CD4-positive, alpha-beta memory T cell (primary cell): Measurements from ENCODE around the gene NKAIN2. TPM values are rescaled to one million over a fixed set of nuclear protein-coding genes. Genes with fewer than 3 reads are reported as not detected.

ENCODE experiments used
- CTCF ChIA-PET: fragments of 350-600 bp; sonication (Branson Sonifier 250); formaldehyde crosslinking; loops from one replicate; lab custom pipeline; 2021; ENCODE audit warnings: inconsistent platforms; ENCODE audit not compliant: partially characterized antibody; lab: Charles Lee
- POLR2A ChIA-PET: fragments of 350-600 bp; sonication (Branson Sonifier 250); formaldehyde crosslinking; loops from one replicate; lab custom pipeline; 2021; ENCODE audit not compliant: partially characterized antibody; lab: Charles Lee
- DNase-seq, 5 donors: peaks; one replicate each; pipeline versions ENCODE4 v3.0.0 to v3.0.0-alpha.2; 2020 to 2022; ENCODE audit warnings: mixed read lengths in 1 of 5
- H3K27ac ChIP-seq: one replicate; pipeline ENCODE4 v1.7.0; 2013; ENCODE audit warnings: low read depth, low read length
- H3K27me3 ChIP-seq: 2 replicates; pipeline ENCODE4 v1.7.0; 2013; ENCODE audit warnings: mild to moderate bottlenecking, low read length, moderate library complexity; ENCODE audit not compliant: insufficient read depth
- H3K36me3 ChIP-seq: 2 replicates; pipeline ENCODE4 v1.7.0; 2013; ENCODE audit warnings: mild to moderate bottlenecking, low read length, moderate library complexity; ENCODE audit not compliant: insufficient read depth
- H3K4me1 ChIP-seq: 2 replicates; pipeline ENCODE4 v1.7.0; 2013; ENCODE audit warnings: mild to moderate bottlenecking, low read length, moderate library complexity; ENCODE audit not compliant: insufficient read depth
- H3K4me3 ChIP-seq, 2 donors: one replicate each; pipeline ENCODE4 v1.7.0; 2013; ENCODE audit warnings: low read length in 2 of 2, mild to moderate bottlenecking in 1 of 2
- H3K9me3 ChIP-seq, 2 donors: one replicate each; pipeline ENCODE4 v1.7.0; 2013; ENCODE audit warnings: low read length in 2 of 2, control low read depth in 1 of 2; ENCODE audit not compliant: control insufficient read depth in 1 of 2
- H3K27ac Mint-ChIP-seq, 7 donors: one replicate each; pipeline ENCODE4 v1.8.0; 2020 to 2021; ENCODE audit warnings: mixed read lengths in 7 of 7, mild to moderate bottlenecking in 6 of 7, inconsistent platforms in 3 of 7, moderate library complexity in 3 of 7
- H3K27me3 Mint-ChIP-seq, 2 donors: one replicate each; pipeline ENCODE4 v1.8.0; 2020 to 2021; ENCODE audit warnings: mixed read lengths in 2 of 2
- H3K36me3 Mint-ChIP-seq, 2 donors: one replicate each; pipeline ENCODE4 v1.8.0; 2020 to 2021; ENCODE audit warnings: mixed read lengths in 2 of 2, inconsistent platforms in 1 of 2, mild to moderate bottlenecking in 1 of 2
- H3K4me1 Mint-ChIP-seq, 4 donors: one replicate each; pipeline ENCODE4 v1.8.0; 2020 to 2021; ENCODE audit warnings: mixed read lengths in 4 of 4, mild to moderate bottlenecking in 1 of 4
- H3K4me3 Mint-ChIP-seq, 8 donors: one replicate each; pipeline ENCODE4 v1.8.0; 2020 to 2021; ENCODE audit warnings: mixed read lengths in 8 of 8, mild to moderate bottlenecking in 7 of 8, moderate library complexity in 6 of 8, inconsistent platforms in 3 of 8
- H3K9me3 Mint-ChIP-seq, 8 donors: one replicate each; pipeline ENCODE4 v1.8.0; 2020 to 2021; ENCODE audit warnings: mixed read lengths in 8 of 8, mild to moderate bottlenecking in 5 of 8, inconsistent platforms in 3 of 8, moderate library complexity in 1 of 8
- intact Hi-C: fragments of 100-400 bp; cut with micrococcal nuclease; formaldehyde crosslinking; loops from one replicate; pipeline ENCODE4 v1.15.1; 2023
- polyA plus RNA-seq, 2 donors: library from polyadenylated mRNA; unstranded; fragments of 300-500 nt; fragmentation: Illumina TruSeq; gene quantifications; one replicate each; pipeline ENCODE4 v1.2.3, GENCODE V29; 2021
- total RNA-seq, 2 experiments: library from RNA; stranded (reverse); gene quantifications; one replicate each; pipeline ENCODE4 v1.2.3, GENCODE V29; 2021

NKAIN2 gene
- total and polyA plus RNA-seq, 4 experiments from 2014 or later, result not detected

- Mint-ChIP-seq H3K27me3 (peaks cover 17 to 26% of the 10 kb centered on the region in 2 donors), H3K36me3 (no peaks in the 10 kb centered on the region), H3K27ac (no peak overlapping the region), H3K4me3 (no peak overlapping the region), H3K4me1 (peaks cover 2 to 15% (median 9%) of the 10 kb centered on the region in 4 donors), H3K9me3 (peaks cover 0 to 4% (median 0%) of the 10 kb centered on the region in 8 donors)
- H3K27ac ChIP-seq, result no peak overlapping the region
- DNase-seq, result no peak
- H3K4me3 ChIP-seq, result no peak overlapping the region
- peaks cover 3% of the 10 kb centered on the region for H3K4me1 ChIP-seq
- H3K27me3 ChIP-seq, result peaks cover 12% of the 10 kb centered on the region
- no peaks in the 10 kb centered on the region for H3K36me3 ChIP-seq
- no peaks in the 10 kb centered on the region for H3K9me3 ChIP-seq
- intact Hi-C loops, result no loop called here
- POLR2A ChIA-PET, result no interaction called here
- CTCF ChIA-PET, result interaction anchor here (2.2 kb wide), 1 partner anchor 1313 kb away, joined by 12 read pairs; no protein-coding TSS in a partner anchor
Observed at GRCh38 chr6:123801067-123801466, 2.6 kb upstream of the NKAIN2 start.

GRCh38 chr6:123802351-123802696, 1.3 kb upstream of the NKAIN2 start:
- Histone ChIP-seq H3K36me3 (no peaks in the 10 kb centered on the region), H3K4me3 (no peak overlapping the region), H3K27me3 (peaks cover 12% of the 10 kb centered on the region), H3K27ac (no peak overlapping the region), H3K9me3 (no peaks in the 10 kb centered on the region), H3K4me1 (peaks cover 3% of the 10 kb centered on the region)
- Mint-ChIP-seq H3K4me3 (peak overlapping the region in 3 of 8 donors; percentile 48 to 75 (median 48)), H3K4me1 (peaks cover 2 to 15% (median 9%) of the 10 kb centered on the region in 4 donors), H3K27ac (no peak overlapping the region), H3K9me3 (peaks cover 0 to 2% (median 0%) of the 10 kb centered on the region in 8 donors), H3K27me3 (peaks cover 17 to 26% of the 10 kb centered on the region in 2 donors), H3K36me3 (no peaks in the 10 kb centered on the region)
- no peak for DNase-seq
- POLR2A ChIA-PET, result no interaction called here
- intact Hi-C loops, result no loop called here
- CTCF ChIA-PET, result interaction anchor here (1.5 to 2.2 kb wide), 3 partner anchors 16 to 1311 kb away, joined by 3 to 12 read pairs (median 3); no protein-coding TSS in a partner anchor

GRCh38 chr6:123802697-123803503, 765 bp upstream of the NKAIN2 start:
- Histone ChIP-seq H3K36me3 (no peaks in the 10 kb centered on the region), H3K27ac (no peak overlapping the region), H3K9me3 (no peaks in the 10 kb centered on the region), H3K27me3 (peaks cover 12% of the 10 kb centered on the region), H3K4me1 (peaks cover 3% of the 10 kb centered on the region), H3K4me3 (no peak overlapping the region)
- Mint-ChIP-seq H3K9me3 (peaks cover 0 to 2% (median 0%) of the 10 kb centered on the region in 8 donors), H3K4me3 (peak overlapping the region; percentile 21 to 75 (median 52)), H3K4me1 (peaks cover 2 to 15% (median 9%) of the 10 kb centered on the region in 4 donors), H3K27me3 (peaks cover 17 to 26% of the 10 kb centered on the region in 2 donors), H3K36me3 (no peaks in the 10 kb centered on the region), H3K27ac (no peak overlapping the region)
- CTCF ChIA-PET, result interaction anchor here (1.5 to 2.2 kb wide), 3 partner anchors 15 to 1311 kb away, joined by 3 to 12 read pairs (median 3); no protein-coding TSS in a partner anchor
- intact Hi-C loops, result no loop called here
- DNase-seq, result peak in 4 of 5 donors; percentile 17 to 35 (median 34)
- POLR2A ChIA-PET, result no interaction called here

GRCh38 chr6:123804014-123804786, 535 bp downstream of the NKAIN2 start:
- no peaks in the 10 kb centered on the region for H3K9me3 Mint-ChIP-seq
- H3K4me1 Mint-ChIP-seq, result peaks cover 2 to 15% (median 9%) of the 10 kb centered on the region in 4 donors
- no peak overlapping the region for H3K27ac Mint-ChIP-seq
- Histone ChIP-seq H3K4me1 (peaks cover 3% of the 10 kb centered on the region), H3K27me3 (peaks cover 12% of the 10 kb centered on the region), H3K36me3 (no peaks in the 10 kb centered on the region), H3K27ac (no peak overlapping the region), H3K9me3 (no peaks in the 10 kb centered on the region), H3K4me3 (no peak overlapping the region)
- peaks cover 17 to 26% of the 10 kb centered on the region in 2 donors for H3K27me3 Mint-ChIP-seq
- POLR2A ChIA-PET, result no interaction called here
- peak overlapping the region; percentile 59 to 80 (median 71) for H3K4me3 Mint-ChIP-seq
- intact Hi-C loops, result no loop called here
- DNase-seq, result no peak
- H3K36me3 Mint-ChIP-seq, result no peaks in the 10 kb centered on the region
- CTCF ChIA-PET, result no interaction called here

- no peak overlapping the region for H3K27ac Mint-ChIP-seq
- peaks cover 17 to 26% of the 10 kb centered on the region in 2 donors for H3K27me3 Mint-ChIP-seq
- DNase-seq, result no peak
- H3K4me3 Mint-ChIP-seq, result peak overlapping the region in 2 of 8 donors; percentile 74 to 80
- intact Hi-C loops, result no loop called here
- CTCF ChIA-PET, result no interaction called here
- H3K9me3 ChIP-seq, result no peaks in the 10 kb centered on the region
- H3K4me3 ChIP-seq, result no peak overlapping the region
- peaks cover 12% of the 10 kb centered on the region for H3K27me3 ChIP-seq
- H3K4me1 ChIP-seq, result peaks cover 3% of the 10 kb centered on the region
- POLR2A ChIA-PET, result no interaction called here
- no peaks in the 10 kb centered on the region for H3K36me3 ChIP-seq
- H3K36me3 Mint-ChIP-seq, result no peaks in the 10 kb centered on the region
- no peaks in the 10 kb centered on the region for H3K9me3 Mint-ChIP-seq
- no peak overlapping the region for H3K27ac ChIP-seq
- H3K4me1 Mint-ChIP-seq, result peaks cover 2 to 15% (median 9%) of the 10 kb centered on the region in 4 donors
Observed at GRCh38 chr6:123804787-123805540, 1.3 kb downstream of the NKAIN2 start.

- no peak for DNase-seq
- POLR2A ChIA-PET, result no interaction called here
- intact Hi-C loops, result no loop called here
Observed at GRCh38 chr6:123805921-123806320, 2.3 kb downstream of the NKAIN2 start.

More at GRCh38 chr6:123805921-123806320, 2.3 kb downstream of the NKAIN2 start:
- no peak overlapping the region for H3K27ac Mint-ChIP-seq
- Histone ChIP-seq H3K4me1 (peaks cover 3% of the 10 kb centered on the region), H3K27ac (no peak overlapping the region), H3K27me3 (peaks cover 12% of the 10 kb centered on the region), H3K4me3 (no peak overlapping the region), H3K9me3 (no peaks in the 10 kb centered on the region), H3K36me3 (no peaks in the 10 kb centered on the region)
- H3K36me3 Mint-ChIP-seq, result no peaks in the 10 kb centered on the region
- no peak overlapping the region for H3K4me3 Mint-ChIP-seq
- peaks cover 2 to 15% (median 9%) of the 10 kb centered on the region in 4 donors for H3K4me1 Mint-ChIP-seq
- peaks cover 17 to 26% of the 10 kb centered on the region in 2 donors for H3K27me3 Mint-ChIP-seq
- no peaks in the 10 kb centered on the region for H3K9me3 Mint-ChIP-seq
- CTCF ChIA-PET, result no interaction called here
